GM12878 (cell line): ENCODE data around the gene CYTH3. TPM values are rescaled to one million over a fixed set of nuclear protein-coding genes. Genes with fewer than 3 reads are reported as not detected.

Experiments used
- BACH1 ChIP-seq: fragments of 450-650 bp; IDR thresholded peaks from 2 replicates; pipeline ENCODE4 v1.6.1; 2017; ENCODE audit warnings: mild to moderate bottlenecking, borderline replicate concordance
- CBX3 ChIP-seq: fragments of 200-600 bp; sonication (generic); IDR thresholded peaks from 2 replicates; pipeline ENCODE4 v1.6.1; 2016; ENCODE audit warnings: low read depth, borderline replicate concordance
- DPF2 ChIP-seq: fragments of 450-650 bp; IDR thresholded peaks from 2 replicates; pipeline ENCODE4 v1.6.1; 2017; ENCODE audit warnings: mild to moderate bottlenecking
- E4F1 ChIP-seq: fragments of 450-650 bp; IDR thresholded peaks from 2 replicates; pipeline ENCODE4 v1.6.1; 2018; ENCODE audit warnings: borderline replicate concordance, mild to moderate bottlenecking; ENCODE audit not compliant: partially characterized antibody
- GATAD2B ChIP-seq: fragments of 450-650 bp; conservative IDR thresholded peaks from 2 replicates; pipeline ENCODE4 v1.6.1; 2017; ENCODE audit warnings: low read depth, mild to moderate bottlenecking, moderate library complexity
- IRF3 ChIP-seq: fragments of 450-650 bp; IDR thresholded peaks from 2 replicates; pipeline ENCODE4 v1.6.1; 2014; ENCODE audit warnings: mild to moderate bottlenecking
- LARP7 ChIP-seq: fragments of 450-650 bp; IDR thresholded peaks from 2 replicates; pipeline ENCODE4 v1.6.1; 2017; ENCODE audit warnings: mild to moderate bottlenecking
- MXI1 ChIP-seq: fragments of 150-350 bp; IDR thresholded peaks from 2 replicates; pipeline ENCODE4 v1.6.1; 2011; ENCODE audit warnings: low read depth, mild to moderate bottlenecking, inconsistent platforms, low read length, improper control_type of control experiment
- NKRF ChIP-seq: fragments of 450-650 bp; conservative IDR thresholded peaks from 2 replicates; pipeline ENCODE4 v1.6.1; 2017; ENCODE audit warnings: mild to moderate bottlenecking, moderate library complexity
- NR2F1 ChIP-seq: fragments of 450-650 bp; conservative IDR thresholded peaks from 2 replicates; pipeline ENCODE4 v1.6.1; 2017; ENCODE audit warnings: mild to moderate bottlenecking
- POLR2A ChIP-seq: IDR thresholded peaks from 2 replicates; pipeline ENCODE4 v1.6.1; 2011; ENCODE audit warnings: low read depth, mild to moderate bottlenecking, low read length
- RAD21 ChIP-seq: IDR thresholded peaks from 2 replicates; pipeline ENCODE4 v1.6.1; 2011; ENCODE audit warnings: mild to moderate bottlenecking, low read depth, low read length, moderate library complexity; ENCODE audit not compliant: insufficient read depth
- RELA ChIP-seq: fragments of 450-650 bp; IDR thresholded peaks from 2 replicates; pipeline ENCODE4 v1.8.0; 2014; ENCODE audit warnings: borderline replicate concordance; ENCODE audit not compliant: partially characterized antibody
- SREBF2 ChIP-seq: IDR thresholded peaks from 2 replicates; pipeline ENCODE4 v1.6.1; 2012; ENCODE audit warnings: mild to moderate bottlenecking, low read length
- TARDBP ChIP-seq: IDR thresholded peaks from 2 replicates; pipeline ENCODE4 v1.6.1; 2016; ENCODE audit warnings: borderline replicate concordance
- USF1 ChIP-seq: IDR thresholded peaks from 2 replicates; pipeline ENCODE4 v1.6.1; 2011; ENCODE audit warnings: borderline replicate concordance, low read depth, mild to moderate bottlenecking, moderate library complexity, mixed read lengths, low read length; ENCODE audit not compliant: insufficient read depth; ENCODE audit errors: extremely low read length
- ZNF687 ChIP-seq: fragments of 450-650 bp; IDR thresholded peaks from 2 replicates; pipeline ENCODE4 v1.6.1; 2017; ENCODE audit warnings: mild to moderate bottlenecking, moderate library complexity
- ZSCAN29 ChIP-seq: fragments of 450-650 bp; IDR thresholded peaks from 2 replicates; pipeline ENCODE4 v1.6.1; 2017; ENCODE audit warnings: mild to moderate bottlenecking, moderate library complexity
- polyA plus RNA-seq, 11 experiments: library from polyadenylated mRNA; depleted of rRNA in 4 of 11; unstranded in 6 of 11; stranded (reverse) in 5 of 11; fragments of >200 nt; fragmentation: Nextera tagmentation in 4 of 11; fragmentation: Illumina TruSeq in 1 of 11; extraction: Ambion mirVana in 4 of 11; extraction: Trizol in 1 of 11; gene quantifications; 1 replicate in 1 of 11; 2 replicates in 10 of 11; pipeline versions ENCODE4 v1.2.1 to v1.2.3, GENCODE V29; 2011 to 2016; ENCODE audit warnings: inconsistent platforms in 2 of 11, missing spikeins in 2 of 11, low read depth in 1 of 11
- total RNA-seq, 4 experiments: library from RNA; depleted of rRNA in 3 of 4; stranded (reverse); fragments of >200 nt in 3 of 4; fragmentation: Illumina TruSeq in 1 of 4; extraction: Trizol in 1 of 4; gene quantifications; 2 replicates each; pipeline versions ENCODE4 v1.2.1 to v1.2.3, GENCODE V29; 2013 to 2021

CYTH3 gene
- total and polyA plus RNA-seq, 10 of the 15 experiments (the other 5 are each of a cell fraction or from before 2014, with no cell fraction given), result 0.45 to 28.2 (median 15.7) TPM

- TF ChIP-seq IRF3, result 0 out of 2 replicates have a peak, but pooled peaks have one; percentile 23
- no peak for TF ChIP-seq E4F1
- no peak for TF ChIP-seq CBX3
- peak; percentile 47; the same call in 1 of the 2 replicates for TF ChIP-seq NR2F1
- TF ChIP-seq ZSCAN29, result no peak
- peak; percentile 97 for TF ChIP-seq USF1
- TF ChIP-seq NKRF, result 0 out of 2 replicates have a peak, but pooled peaks have one; percentile 22
- TF ChIP-seq TARDBP, result no peak
- TF ChIP-seq DPF2, result peak; percentile 38; the same call in 1 of the 2 replicates
- peak; percentile 54; the same call in 1 of the 2 replicates for TF ChIP-seq GATAD2B
- no peak for TF ChIP-seq SREBF2
- peak; percentile 36 for TF ChIP-seq RELA
- TF ChIP-seq BACH1, result peak; percentile 51; the same call in 1 of the 2 replicates
- TF ChIP-seq MXI1, result peak; percentile 65; the same call in 1 of the 2 replicates
- TF ChIP-seq POLR2A, result peak; percentile 81
- peak; percentile 3; the same call in 1 of the 2 replicates for TF ChIP-seq RAD21
- 0 out of 2 replicates have a peak, but pooled peaks have one; percentile 75 for TF ChIP-seq LARP7
- TF ChIP-seq ZNF687, result peak; percentile 35; the same call in 1 of the 2 replicates
Observed at GRCh38 chr7:6272481-6273323, at the start of gene CYTH3 (continued).
